Psoas muscle (tissue), 8 donors: Measurements from ENCODE around the gene PATL1. TPM values are rescaled to one million over a fixed set of nuclear protein-coding genes. Genes with fewer than 3 reads are reported as not detected.
A peak's percentile ranks its signal among the peaks of the same experiment; 100 is the strongest.

Experiments
- ATAC-seq, 4 donors: fragments of 200-7000 bp; cut with Tn5 transposase; one replicate each; pipeline ENCODE4 v1.9.1; 2020; ENCODE audit warnings: moderate library complexity in 3 of 4, mild to moderate bottlenecking in 2 of 4
- DNase-seq, 2 donors: peaks; one replicate each; pipeline ENCODE4 v3.0.0-alpha.2; 2020
- H3K27ac ChIP-seq: fragments of 200-600 bp; one replicate; pipeline ENCODE4 v1.8.0; 2022
- H3K27me3 ChIP-seq, 3 donors: fragments of 200-600 bp in 1 of 3; one replicate each; pipeline versions ENCODE4 v1.6.1 to v1.8.0; 2013 to 2022; ENCODE audit warnings: low read length in 2 of 3, mild to moderate bottlenecking in 2 of 3, moderate library complexity in 1 of 3; ENCODE audit not compliant: insufficient read depth in 3 of 3
- H3K36me3 ChIP-seq, 2 donors: fragments of 200-600 bp in 1 of 2; one replicate each; pipeline versions ENCODE4 v1.6.1 to v1.8.0; 2013 to 2022; ENCODE audit warnings: low read depth in 1 of 2, mild to moderate bottlenecking in 1 of 2, moderate library complexity in 1 of 2; ENCODE audit not compliant: insufficient read depth in 1 of 2
- H3K4me1 ChIP-seq: fragments of 200-600 bp; one replicate; pipeline ENCODE4 v1.8.0; 2022
- H3K4me3 ChIP-seq: fragments of 200-600 bp; one replicate; pipeline ENCODE4 v1.8.0; 2022; ENCODE audit warnings: mild to moderate bottlenecking
- H3K9me3 ChIP-seq: fragments of 200-600 bp; one replicate; pipeline ENCODE4 v1.8.0; 2022
- CTCF ChIP-seq: fragments of 200-600 bp; IDR thresholded peaks from one replicate; pipeline ENCODE4 v1.8.0; 2022; ENCODE audit warnings: antibody characterized with exemption
- WGBS, 3 donors: extraction: QIAGEN DNeasy Blood & Tissue Kit; methylation state at CpG; one replicate each; pipeline versions ENCODE4 v1.1.6 to v1.1.7; 2013; 5-methylcytosine and 5-hydroxymethylcytosine counted together
- intact Hi-C, 2 donors: fragments of 100-400 bp; cut with DNase I; formaldehyde crosslinking; loops; one replicate each; pipeline versions ENCODE4 v1.11.0 to v1.14.2; 2022
- polyA plus RNA-seq, 3 donors: library from polyadenylated mRNA; stranded (reverse); fragments of 200-250 nt; gene quantifications; one replicate each; pipeline ENCODE4 v1.2.3, GENCODE V29; 2013
- total RNA-seq, 4 donors: library from RNA; stranded (reverse); fragmentation: NEBNext Ultra II Directional in 2 of 4; extraction: Animal tissue kit (Norgen Biotek cat#: 25700) in 2 of 4; gene quantifications; one replicate each; pipeline versions ENCODE4 v1.2.1 to v1.2.4, GENCODE V29; 2021 to 2023
- donor health status: healthy with polysubstance abuse.
- donor health status: DM: no; HTN: no; CAD: no; lungs with moderate emphysema.
- donor health status: Bipolar disorder and iron deficiency.
- donor health status: healthy.
- donor health status: DM: yes; HTN: yes; CAD: no.
- donor health status: DM: no; HTN: no; CAD: no.
- donor health status: DM: no; HTN: no; CAD: no.
- donor health status: DM: yes; HTN: yes; CAD: no.

The PATL1 gene
- total and polyA plus RNA-seq, 7 donors: 23.9 to 47.9 (median 38.4) TPM

- DNase-seq (peak; percentile 29 to 76), ATAC-seq (no peak)
- 0 to 1% (median 0%) methylated on average over 42 to 51 of the region's 51 CpGs for WGBS, 3 donors
- H3K9me3 ChIP-seq: no peaks in the 10 kb centered on the region
- no peak for TF ChIP-seq CTCF
- H3K4me3 ChIP-seq: peak overlapping the region; percentile 92
- H3K27me3 ChIP-seq: no peaks in the 10 kb centered on the region
- intact Hi-C loops: loop anchor here in 1 of 2 donors (5.0 kb wide), 1 partner anchor 52 kb away; the partner anchor contains the start of gene PATL1
- peak overlapping the region; percentile 98 for H3K27ac ChIP-seq
- H3K4me1 ChIP-seq: peaks cover 40% of the 10 kb centered on the region
- H3K36me3 ChIP-seq: peaks cover 0 to 4% of the 10 kb centered on the region in 2 donors
Observed at GRCh38 chr11:59615120-59615636, 53.7 kb downstream of the PATL1 start.

GRCh38 chr11:59614277-59615119, 54.3 kb downstream of the PATL1 start:
- DNase-seq (no peak), ATAC-seq (no peak)
- Histone ChIP-seq H3K27me3 (no peaks in the 10 kb centered on the region), H3K27ac (peak overlapping the region; percentile 98), H3K9me3 (no peaks in the 10 kb centered on the region), H3K36me3 (peaks cover 0 to 11% of the 10 kb centered on the region in 2 donors), H3K4me1 (peaks cover 46% of the 10 kb centered on the region), H3K4me3 (peak overlapping the region; percentile 92)
- intact Hi-C loops: loop anchor here (5.0 kb wide), 2 partner anchors 52 to 53 kb away; partner anchors contain the start of gene PATL1 (in 1 of the 2)
- no peak for TF ChIP-seq CTCF
- 5 to 11% (median 6%) methylated on average over 12 to 13 of the region's 13 CpGs for WGBS, 3 donors

GRCh38 chr11:59611570-59612565, 57.0 kb downstream of the PATL1 start:
- ATAC-seq (peak in 3 of 4 donors; percentile 40 to 56 (median 52)), DNase-seq (no peak)
- peaks cover 0 to 37% of the 10 kb centered on the region in 2 donors for H3K36me3 ChIP-seq
- 13 to 19% (median 19%) methylated on average over 6 of the region's 6 CpGs for whole genome bisulfite sequencing, 3 donors
- peak overlapping the region; percentile 98 for H3K27ac ChIP-seq
- peak overlapping the region; percentile 92 for H3K4me3 ChIP-seq
- peaks cover 73% of the 10 kb centered on the region for H3K4me1 ChIP-seq
- H3K27me3 ChIP-seq: no peaks in the 10 kb centered on the region
- no peak for TF ChIP-seq CTCF
- H3K9me3 ChIP-seq: no peaks in the 10 kb centered on the region
- intact Hi-C loops: loop anchor here (2.0 to 5.0 kb wide), 2 partner anchors 47 to 50 kb away; no protein-coding TSS in a partner anchor

GRCh38 chr11:59610289-59610688, 58.5 kb downstream of the PATL1 start:
- no peak for DNase-seq
- H3K27me3 ChIP-seq: no peaks in the 10 kb centered on the region
- H3K4me1 ChIP-seq: peaks cover 88% of the 10 kb centered on the region
- peak overlapping the region; percentile 98 for H3K27ac ChIP-seq
- H3K4me3 ChIP-seq: peak overlapping the region; percentile 92
- no peak for ATAC-seq
- no peaks in the 10 kb centered on the region for H3K9me3 ChIP-seq
- 86 to 92% (median 89%) methylated on average over 7 of the region's 7 CpGs for WGBS, 3 donors
- H3K36me3 ChIP-seq: peaks cover under 1 to 53% of the 10 kb centered on the region in 2 donors
- TF ChIP-seq CTCF: no peak
- intact Hi-C loops: loop anchor here (2.0 to 5.0 kb wide), 2 partner anchors 45 to 48 kb away; no protein-coding TSS in a partner anchor
